DMS53 treated with DMSO at 0.1 percent for 48 hours (cell line): Measurements from ENCODE around the gene CD93.

ENCODE experiments used
- DNase-seq: peaks from one replicate; lab custom pipeline; 2025; ENCODE audit not compliant: unreplicated experiment; lab: John Stamatoyannopoulos, UW

The CD93 gene

GRCh38 chr20:23120936-23121750 lies 35.0 kb upstream of the CD93 start:
- no peak for DNase-seq

- no peak for DNase-seq
Measured at GRCh38 chr20:23120261-23120660, 34.1 kb upstream of the CD93 start.

- no peak for DNase-seq
Measured at GRCh38 chr20:23119456-23120216, 33.5 kb upstream of the CD93 start.

GRCh38 chr20:23118766-23119165 lies 32.6 kb upstream of the CD93 start:
- no peak for DNase-seq

- DNase-seq = no peak
Measured at GRCh38 chr20:23118144-23118543, 32.0 kb upstream of the CD93 start.

GRCh38 chr20:23117738-23118137 lies 31.6 kb upstream of the CD93 start:
- no peak for DNase-seq

GRCh38 chr20:23116311-23117089 lies 30.4 kb upstream of the CD93 start:
- no peak for DNase-seq

GRCh38 chr20:23115822-23116221 lies 29.7 kb upstream of the CD93 start:
- no peak for DNase-seq

GRCh38 chr20:23114448-23115082 lies 28.4 kb upstream of the CD93 start:
- no peak for DNase-seq

GRCh38 chr20:23114018-23114417 lies 27.9 kb upstream of the CD93 start:
- no peak for DNase-seq

- DNase-seq = no peak
Measured at GRCh38 chr20:23112595-23112994, 26.5 kb upstream of the CD93 start.

GRCh38 chr20:23111944-23112342 lies 25.8 kb upstream of the CD93 start:
- DNase-seq = no peak

GRCh38 chr20:23111307-23111943 lies 25.3 kb upstream of the CD93 start:
- DNase-seq = no peak

GRCh38 chr20:23108871-23109270 lies 22.7 kb upstream of the CD93 start:
- DNase-seq = no peak

GRCh38 chr20:23107466-23107865 lies 21.3 kb upstream of the CD93 start:
- DNase-seq = no peak

GRCh38 chr20:23106271-23106851 lies 20.2 kb upstream of the CD93 start:
- DNase-seq = peak; percentile 17

GRCh38 chr20:23105193-23105592 lies 19.1 kb upstream of the CD93 start:
- no peak for DNase-seq

- DNase-seq = no peak
Measured at GRCh38 chr20:23103284-23104018, 17.3 kb upstream of the CD93 start.

GRCh38 chr20:23101696-23102406 lies 15.7 kb upstream of the CD93 start:
- DNase-seq = no peak
